ENCODE data around the gene SVEP1.

SVEP1 gene

DNA sequence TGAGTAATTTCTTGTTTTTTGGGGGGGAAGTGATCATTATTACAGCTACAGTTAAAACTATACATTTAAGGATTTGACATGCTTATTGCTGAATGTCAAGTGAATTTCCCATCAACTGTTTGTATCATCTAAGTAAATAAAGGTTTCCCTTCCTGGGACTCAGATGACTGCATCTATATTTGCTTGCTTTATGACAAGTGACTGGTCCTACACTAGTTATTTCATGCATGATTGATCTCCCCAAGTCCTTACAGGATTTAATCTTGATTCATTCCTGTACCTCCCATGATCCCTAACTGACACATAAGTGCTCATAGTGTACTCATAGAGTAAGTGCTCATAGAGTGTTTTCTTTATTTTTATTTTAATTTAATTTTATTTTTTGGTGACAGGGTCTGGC lies 244.7 kb downstream of the SVEP1 start:
- ChIA-PET CTCF (no interaction called here), POLR2A (no interaction called here)
- TF ChIP-seq CTBP1 (IDR thresholded peaks at IDR 0.05; ENCODE audit: borderline replicate concordance) (no peak), SUZ12 (IDR thresholded peaks at IDR 0.05) (no peak), HDGF (IDR thresholded peaks at IDR 0.05; ENCODE audit: borderline replicate concordance) (no peak), ELF4 (IDR thresholded peaks at IDR 0.05) (no peak), TARDBP (IDR thresholded peaks at IDR 0.05) (no peak), ZNF384 (IDR thresholded peaks at IDR 0.05) (no peak), NFRKB (IDR thresholded peaks at IDR 0.05) (no peak), FOXK2 (IDR thresholded peaks at IDR 0.05) (no peak), FOXA1 (IDR thresholded peaks at IDR 0.05) (no peak), SP1 (IDR thresholded peaks at IDR 0.05) (no peak), ARNT (IDR thresholded peaks at IDR 0.05) (no peak), L3MBTL2 (conservative IDR thresholded peaks at IDR 0.05) (no peak), FOXM1 (IDR thresholded peaks at IDR 0.05; ENCODE audit: borderline replicate concordance) (no peak), LEF1 (IDR thresholded peaks at IDR 0.05; ENCODE audit: borderline replicate concordance) (no peak), BHLHE40 (IDR thresholded peaks at IDR 0.05; ENCODE audit: borderline replicate concordance) (no peak)
- TF ChIP-seq, protein P1, sequence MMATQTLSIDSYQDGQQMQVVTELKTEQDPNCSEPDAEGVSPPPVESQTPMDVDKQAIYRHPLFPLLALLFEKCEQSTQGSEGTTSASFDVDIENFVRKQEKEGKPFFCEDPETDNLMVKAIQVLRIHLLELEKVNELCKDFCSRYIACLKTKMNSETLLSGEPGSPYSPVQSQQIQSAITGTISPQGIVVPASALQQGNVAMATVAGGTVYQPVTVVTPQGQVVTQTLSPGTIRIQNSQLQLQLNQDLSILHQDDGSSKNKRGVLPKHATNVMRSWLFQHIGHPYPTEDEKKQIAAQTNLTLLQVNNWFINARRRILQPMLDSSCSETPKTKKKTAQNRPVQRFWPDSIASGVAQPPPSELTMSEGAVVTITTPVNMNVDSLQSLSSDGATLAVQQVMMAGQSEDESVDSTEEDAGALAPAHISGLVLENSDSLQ (IDR thresholded peaks at IDR 0.05) = no peak
- DNase-seq (ENCODE audit: extremely low spot score) = no peak

GRCh38 chr9:110334183-110334582 lies 245.4 kb downstream of the SVEP1 start:
- ChIA-PET CTCF (no interaction called here), POLR2A (no interaction called here)
- TF ChIP-seq LEF1 (IDR thresholded peaks at IDR 0.05; ENCODE audit: borderline replicate concordance) (no peak), L3MBTL2 (conservative IDR thresholded peaks at IDR 0.05) (no peak), FOXK2 (IDR thresholded peaks at IDR 0.05) (no peak), CTBP1 (IDR thresholded peaks at IDR 0.05; ENCODE audit: borderline replicate concordance) (no peak), NFRKB (IDR thresholded peaks at IDR 0.05) (no peak), FOXA1 (IDR thresholded peaks at IDR 0.05) (no peak), SUZ12 (IDR thresholded peaks at IDR 0.05) (no peak), ARNT (IDR thresholded peaks at IDR 0.05) (no peak), FOXM1 (IDR thresholded peaks at IDR 0.05; ENCODE audit: borderline replicate concordance) (no peak), ELF4 (IDR thresholded peaks at IDR 0.05) (no peak)
- TF ChIP-seq, protein P1 (IDR thresholded peaks at IDR 0.05) = no peak
- DNase-seq (ENCODE audit: extremely low spot score) = no peak

GRCh38 chr9:110332766-110333165 lies 246.8 kb downstream of the SVEP1 start:
- no peak for DNase-seq (ENCODE audit: extremely low spot score)
- TF ChIP-seq LEF1 (IDR thresholded peaks at IDR 0.05; ENCODE audit: borderline replicate concordance) = no peak
- TF ChIP-seq FOXA1 (IDR thresholded peaks at IDR 0.05) = no peak
- no peak for TF ChIP-seq SUZ12 (IDR thresholded peaks at IDR 0.05)
- TF ChIP-seq CTBP1 (IDR thresholded peaks at IDR 0.05; ENCODE audit: borderline replicate concordance) = no peak
- TF ChIP-seq SP1 (IDR thresholded peaks at IDR 0.05) = no peak
- TF ChIP-seq ZNF384 (IDR thresholded peaks at IDR 0.05) = no peak
- no peak for TF ChIP-seq ELF4 (IDR thresholded peaks at IDR 0.05)
- TF ChIP-seq BHLHE40 (IDR thresholded peaks at IDR 0.05; ENCODE audit: borderline replicate concordance) = no peak
- TF ChIP-seq L3MBTL2 (conservative IDR thresholded peaks at IDR 0.05) = no peak
- no peak for TF ChIP-seq FOXK2 (IDR thresholded peaks at IDR 0.05)
- TF ChIP-seq TARDBP (IDR thresholded peaks at IDR 0.05) = no peak
- TF ChIP-seq, protein P1 (IDR thresholded peaks at IDR 0.05) = no peak
- no peak for TF ChIP-seq FOXM1 (IDR thresholded peaks at IDR 0.05; ENCODE audit: borderline replicate concordance)
- POLR2A ChIA-PET = no interaction called here
- CTCF ChIA-PET = no interaction called here

DNA sequence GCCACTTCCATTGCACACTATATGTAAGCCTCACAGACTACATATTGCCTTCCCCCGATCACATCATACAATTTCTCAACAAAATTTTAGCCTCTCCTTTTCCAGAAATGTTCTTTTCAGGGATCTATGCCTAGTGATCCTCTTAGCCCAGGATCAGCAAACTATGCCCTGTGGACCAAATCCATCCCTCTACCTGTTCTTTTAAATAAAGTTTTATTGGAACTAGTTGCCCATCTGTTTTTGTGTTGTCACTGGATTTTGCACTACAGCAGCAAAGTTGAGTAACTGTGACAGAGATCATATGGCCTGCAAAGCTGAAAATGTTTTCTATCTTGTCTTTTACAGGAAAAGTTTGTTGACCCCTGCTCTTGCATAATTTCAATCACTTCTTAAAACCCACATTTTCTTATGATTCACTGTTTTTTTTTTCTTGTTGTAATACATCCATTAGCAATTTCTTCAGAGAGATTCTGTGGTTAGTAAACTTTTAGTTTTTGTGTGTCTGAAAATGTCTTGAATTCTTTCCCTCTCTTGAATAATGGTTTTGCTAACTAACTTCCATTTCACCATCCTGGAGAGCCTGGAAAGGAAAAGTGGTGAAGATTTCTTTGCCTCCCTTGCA lies 248.9 kb downstream of the SVEP1 start:
- POLR2A ChIA-PET = no interaction called here
- no peak for TF ChIP-seq ZNF384 (IDR thresholded peaks at IDR 0.05)
- no peak for TF ChIP-seq SP1 (IDR thresholded peaks at IDR 0.05)
- TF ChIP-seq, protein P1 (IDR thresholded peaks at IDR 0.05) = no peak
- no peak for TF ChIP-seq LEF1 (IDR thresholded peaks at IDR 0.05; ENCODE audit: borderline replicate concordance)
- no peak for TF ChIP-seq FOXK2 (IDR thresholded peaks at IDR 0.05)
- TF ChIP-seq BHLHE40 (IDR thresholded peaks at IDR 0.05; ENCODE audit: borderline replicate concordance) = no peak
- CTCF ChIA-PET = no interaction called here
- DNase-seq (ENCODE audit: extremely low spot score) = no peak

DNA sequence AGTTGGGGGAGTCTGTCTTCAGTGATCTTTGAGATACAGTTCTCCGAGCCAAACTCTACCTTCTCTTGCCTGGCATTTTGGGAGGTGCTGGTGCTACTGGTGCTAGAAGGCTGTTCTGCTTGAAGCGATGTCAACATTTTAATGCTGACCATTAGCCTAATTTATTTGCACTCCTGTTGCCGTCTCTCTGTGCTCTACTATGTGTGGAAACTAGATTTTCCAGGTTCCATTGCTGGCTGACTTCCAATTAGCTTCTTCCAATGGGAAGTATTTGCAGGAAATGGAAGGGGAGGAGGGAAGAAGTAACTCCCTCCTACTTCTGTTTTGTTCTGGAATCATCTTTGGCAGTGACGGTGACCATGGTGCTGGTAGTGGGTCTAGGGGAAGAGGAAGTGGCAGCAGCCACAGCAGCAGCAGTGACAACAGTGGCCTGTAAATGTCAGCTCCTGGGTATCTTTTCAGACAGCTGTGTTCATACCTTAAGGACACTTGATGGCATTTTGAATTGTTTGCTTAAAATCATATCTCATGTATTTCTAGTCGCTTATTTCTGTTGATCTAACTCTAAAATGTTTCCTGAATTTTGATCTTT lies 249.8 kb downstream of the SVEP1 start:
- ChIA-PET CTCF (no interaction called here), POLR2A (no interaction called here)
- DNase-seq (ENCODE audit: extremely low spot score) = no peak
- TF ChIP-seq ELF4 (IDR thresholded peaks at IDR 0.05) (no peak), NFRKB (IDR thresholded peaks at IDR 0.05) (no peak), SP1 (IDR thresholded peaks at IDR 0.05) (no peak), CTBP1 (IDR thresholded peaks at IDR 0.05; ENCODE audit: borderline replicate concordance) (no peak), FOXA1 (IDR thresholded peaks at IDR 0.05) (no peak), HDGF (IDR thresholded peaks at IDR 0.05; ENCODE audit: borderline replicate concordance) (no peak), BHLHE40 (IDR thresholded peaks at IDR 0.05; ENCODE audit: borderline replicate concordance) (no peak), FOXM1 (IDR thresholded peaks at IDR 0.05; ENCODE audit: borderline replicate concordance) (no peak), TARDBP (IDR thresholded peaks at IDR 0.05) (no peak), ARNT (IDR thresholded peaks at IDR 0.05) (no peak), ZNF384 (IDR thresholded peaks at IDR 0.05) (no peak), SUZ12 (IDR thresholded peaks at IDR 0.05) (no peak), LEF1 (IDR thresholded peaks at IDR 0.05; ENCODE audit: borderline replicate concordance) (no peak), FOXK2 (IDR thresholded peaks at IDR 0.05) (no peak)
- TF ChIP-seq, protein P1 (IDR thresholded peaks at IDR 0.05) = no peak

Measured in HEK293T (cell line).